Lower lobe of right lung (tissue), 2 donors: ENCODE measurements around the gene ZC3H7B. TPM values are rescaled to one million over a fixed set of nuclear protein-coding genes. Genes with fewer than 3 reads are reported as not detected.

ENCODE experiments used
- ATAC-seq, 2 donors: fragments of 200-7000 bp; cut with Tn5 transposase; one replicate each; pipeline ENCODE4 v1.9.1; 2020 to 2022; ENCODE audit warnings: mild to moderate bottlenecking in 2 of 2, moderate library complexity in 2 of 2
- DNase-seq: peaks from one replicate; pipeline ENCODE4 v3.0.0-alpha.2; 2020
- H3K27ac ChIP-seq: fragments of 200-600 bp; one replicate; pipeline ENCODE4 v1.8.0; 2022
- H3K27me3 ChIP-seq: fragments of 200-600 bp; one replicate; pipeline ENCODE4 v1.8.0; 2022; ENCODE audit warnings: low read depth
- H3K36me3 ChIP-seq: fragments of 200-600 bp; one replicate; pipeline ENCODE4 v1.8.0; 2022; ENCODE audit warnings: mild to moderate bottlenecking
- H3K4me1 ChIP-seq: fragments of 200-600 bp; one replicate; pipeline ENCODE4 v1.8.0; 2022
- H3K4me3 ChIP-seq: fragments of 200-600 bp; one replicate; pipeline ENCODE4 v1.8.0; 2022; ENCODE audit warnings: mild to moderate bottlenecking
- H3K9me3 ChIP-seq: fragments of 200-600 bp; one replicate; pipeline ENCODE4 v1.8.0; 2022
- CTCF ChIP-seq: fragments of 200-600 bp; IDR thresholded peaks from one replicate; pipeline ENCODE4 v1.8.0; 2022; ENCODE audit warnings: antibody characterized with exemption, mild to moderate bottlenecking
- intact Hi-C: fragments of 100-400 bp; cut with DNase I; formaldehyde crosslinking; loops from one replicate; pipeline ENCODE4 v1.11.0; 2022
- microRNA-seq: library from miRNA; unstranded; fragments of <30 nt; microRNA quantifications from one replicate; pipeline ENCODE4 v1.2.0, GENCODE V29; 2020; ENCODE audit warnings: borderline number of aligned reads
- total RNA-seq: library from RNA; stranded (reverse); fragmentation: NEBNext Ultra II Directional; extraction: Animal tissue kit (Norgen Biotek cat#: 25700); gene quantifications from one replicate; pipeline ENCODE4 v1.2.1, GENCODE V29; 2021
- donor health status: DM: no; HTN: yes; CAD: no; lungs with severe emphysema.

Gene ZC3H7B
- total RNA-seq, 1 donor from 2014 or later, result 63.1 TPM

GRCh38 chr22:41405588-41405987 is 104.3 kb downstream of the ZC3H7B start:
- Histone ChIP-seq H3K36me3 (no peaks in the 10 kb centered on the region), H3K9me3 (no peaks in the 10 kb centered on the region), H3K27me3 (no peaks in the 10 kb centered on the region), H3K27ac (no peak overlapping the region), H3K4me1 (peaks cover 24% of the 10 kb centered on the region), H3K4me3 (no peak overlapping the region)
- TF ChIP-seq CTCF, result no peak
- ATAC-seq (no peak), DNase-seq (no peak)
- intact Hi-C loops, result no loop called here

GRCh38 chr22:41406410-41406809 is 105.1 kb downstream of the ZC3H7B start:
- no peak for TF ChIP-seq CTCF
- Histone ChIP-seq H3K4me1 (peaks cover 32% of the 10 kb centered on the region), H3K4me3 (no peak overlapping the region), H3K9me3 (no peaks in the 10 kb centered on the region), H3K27ac (no peak overlapping the region), H3K36me3 (no peaks in the 10 kb centered on the region), H3K27me3 (no peaks in the 10 kb centered on the region)
- ATAC-seq (no peak), DNase-seq (no peak)
- intact Hi-C loops, result no loop called here

GRCh38 chr22:41407433-41407832 is 106.1 kb downstream of the ZC3H7B start:
- Histone ChIP-seq H3K9me3 (no peaks in the 10 kb centered on the region), H3K4me3 (no peak overlapping the region), H3K4me1 (peaks cover 34% of the 10 kb centered on the region), H3K27ac (no peak overlapping the region), H3K36me3 (no peaks in the 10 kb centered on the region), H3K27me3 (no peaks in the 10 kb centered on the region)
- TF ChIP-seq CTCF, result no peak
- ATAC-seq (no peak), DNase-seq (no peak)
- intact Hi-C loops, result no loop called here

GRCh38 chr22:41408665-41409064 is 107.3 kb downstream of the ZC3H7B start:
- Histone ChIP-seq H3K27me3 (no peaks in the 10 kb centered on the region), H3K4me1 (peaks cover 37% of the 10 kb centered on the region), H3K27ac (no peak overlapping the region), H3K36me3 (no peaks in the 10 kb centered on the region), H3K4me3 (no peak overlapping the region), H3K9me3 (no peaks in the 10 kb centered on the region)
- intact Hi-C loops, result no loop called here
- no peak for TF ChIP-seq CTCF
- ATAC-seq, result no peak
- no peak for DNase-seq

Small RNAs within 50 kb of the gene (microRNA-seq; reads per million reads assigned to microRNA genes)
- not detected for gene MIR6889

Other genes starting within 250 kb of the ZC3H7B start
- gene EP300, start 208.9 kb upstream of the ZC3H7B start, total RNA-seq, result 73.7 TPM
- 22.8 TPM for gene L3MBTL2, start 96.2 kb upstream of the ZC3H7B start, total RNA-seq
- gene CHADL, start 60.6 kb upstream of the ZC3H7B start, total RNA-seq, result 3.6 TPM
- 43.8 TPM for gene RANGAP1, start 15.3 kb upstream of the ZC3H7B start, total RNA-seq
- 29.7 TPM for gene TEF, start 80.4 kb downstream of the ZC3H7B start, total RNA-seq
- gene TOB2, start 145.3 kb downstream of the ZC3H7B start, total RNA-seq, result 49.0 TPM
- gene PHF5A, start 167.2 kb downstream of the ZC3H7B start, total RNA-seq, result 31.1 TPM
- 77.7 TPM for gene ACO2, start 167.6 kb downstream of the ZC3H7B start, total RNA-seq
- 39.0 TPM for gene POLR3H, start 242.9 kb downstream of the ZC3H7B start, total RNA-seq